ENCODE measurements around the gene ZNF423. TPM values are rescaled to one million over a fixed set of nuclear protein-coding genes. Genes with fewer than 3 reads are reported as not detected.
A peak's percentile ranks its signal among the peaks of the same experiment; 100 is the strongest.

The ZNF423 gene
- total RNA-seq, 1 experiment from 2014 or later = 11.1 TPM

DNA sequence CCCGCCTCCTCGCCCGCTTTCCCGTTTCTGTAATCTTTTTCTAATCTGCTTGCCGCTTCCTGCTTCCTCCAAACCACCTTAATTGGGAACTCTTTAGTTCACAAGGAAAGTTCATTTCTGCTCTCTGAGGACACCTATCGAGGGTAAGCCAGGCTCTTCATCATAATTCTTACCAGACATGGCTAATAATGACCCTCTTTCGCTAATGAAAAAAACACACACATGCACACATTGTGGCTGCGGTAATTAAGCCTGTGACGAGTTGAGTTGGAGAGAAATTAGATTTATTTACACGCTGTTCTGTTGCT lies 100.6 kb downstream of the ZNF423 start:
- no peak for TF ChIP-seq EZH2 (IDR thresholded peaks at IDR 0.05; ENCODE audit: borderline replicate concordance, low read depth, low read length, poor library complexity, severe bottlenecking)
- TF ChIP-seq, protein P1, sequence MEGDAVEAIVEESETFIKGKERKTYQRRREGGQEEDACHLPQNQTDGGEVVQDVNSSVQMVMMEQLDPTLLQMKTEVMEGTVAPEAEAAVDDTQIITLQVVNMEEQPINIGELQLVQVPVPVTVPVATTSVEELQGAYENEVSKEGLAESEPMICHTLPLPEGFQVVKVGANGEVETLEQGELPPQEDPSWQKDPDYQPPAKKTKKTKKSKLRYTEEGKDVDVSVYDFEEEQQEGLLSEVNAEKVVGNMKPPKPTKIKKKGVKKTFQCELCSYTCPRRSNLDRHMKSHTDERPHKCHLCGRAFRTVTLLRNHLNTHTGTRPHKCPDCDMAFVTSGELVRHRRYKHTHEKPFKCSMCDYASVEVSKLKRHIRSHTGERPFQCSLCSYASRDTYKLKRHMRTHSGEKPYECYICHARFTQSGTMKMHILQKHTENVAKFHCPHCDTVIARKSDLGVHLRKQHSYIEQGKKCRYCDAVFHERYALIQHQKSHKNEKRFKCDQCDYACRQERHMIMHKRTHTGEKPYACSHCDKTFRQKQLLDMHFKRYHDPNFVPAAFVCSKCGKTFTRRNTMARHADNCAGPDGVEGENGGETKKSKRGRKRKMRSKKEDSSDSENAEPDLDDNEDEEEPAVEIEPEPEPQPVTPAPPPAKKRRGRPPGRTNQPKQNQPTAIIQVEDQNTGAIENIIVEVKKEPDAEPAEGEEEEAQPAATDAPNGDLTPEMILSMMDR (conservative IDR thresholded peaks at IDR 0.05; ENCODE audit: low read depth, low read length) = peak; percentile 68
- DNase-seq (ENCODE audit: low spot score) = peak; percentile 86
- Histone ChIP-seq H3K9me3 (ENCODE audit: low read depth, low read length, poor library complexity, severe bottlenecking) (no peaks in the 10 kb centered on the region), H3K27ac (ENCODE audit: low read depth, low read length, poor library complexity, severe bottlenecking) (peak overlapping the region; percentile 78), H3K4me3 (ENCODE audit: low read depth, low read length, poor library complexity, severe bottlenecking) (peak overlapping the region; percentile 31), H3K27me3 (replicated peaks; ENCODE audit: insufficient read depth, low read depth, low read length, poor library complexity) (no peaks in the 10 kb centered on the region), H3K4me1 (ENCODE audit: insufficient read depth, low read length, poor library complexity, severe bottlenecking) (peaks cover 18% of the 10 kb centered on the region), H3K36me3 (ENCODE audit: insufficient read depth, low read length, poor library complexity, severe bottlenecking) (no peaks in the 10 kb centered on the region)
- ChIA-PET CTCF (interaction anchor here (1.3 kb wide), 1 partner anchor 198 kb away, joined by 6 read pairs; no protein-coding TSS in a partner anchor), POLR2A (ENCODE audit: low non-redundant PET) (no interaction called here)
- intact Hi-C loops (cut with micrococcal nuclease; ENCODE audit: unreplicated experiment) = loop anchor here (5.0 to 10.0 kb wide), 2 partner anchors 102 to 110 kb away; partner anchors contain the start of gene ZNF423
- BruUV-seq (replicated peaks) = no TSS peak

DNA sequence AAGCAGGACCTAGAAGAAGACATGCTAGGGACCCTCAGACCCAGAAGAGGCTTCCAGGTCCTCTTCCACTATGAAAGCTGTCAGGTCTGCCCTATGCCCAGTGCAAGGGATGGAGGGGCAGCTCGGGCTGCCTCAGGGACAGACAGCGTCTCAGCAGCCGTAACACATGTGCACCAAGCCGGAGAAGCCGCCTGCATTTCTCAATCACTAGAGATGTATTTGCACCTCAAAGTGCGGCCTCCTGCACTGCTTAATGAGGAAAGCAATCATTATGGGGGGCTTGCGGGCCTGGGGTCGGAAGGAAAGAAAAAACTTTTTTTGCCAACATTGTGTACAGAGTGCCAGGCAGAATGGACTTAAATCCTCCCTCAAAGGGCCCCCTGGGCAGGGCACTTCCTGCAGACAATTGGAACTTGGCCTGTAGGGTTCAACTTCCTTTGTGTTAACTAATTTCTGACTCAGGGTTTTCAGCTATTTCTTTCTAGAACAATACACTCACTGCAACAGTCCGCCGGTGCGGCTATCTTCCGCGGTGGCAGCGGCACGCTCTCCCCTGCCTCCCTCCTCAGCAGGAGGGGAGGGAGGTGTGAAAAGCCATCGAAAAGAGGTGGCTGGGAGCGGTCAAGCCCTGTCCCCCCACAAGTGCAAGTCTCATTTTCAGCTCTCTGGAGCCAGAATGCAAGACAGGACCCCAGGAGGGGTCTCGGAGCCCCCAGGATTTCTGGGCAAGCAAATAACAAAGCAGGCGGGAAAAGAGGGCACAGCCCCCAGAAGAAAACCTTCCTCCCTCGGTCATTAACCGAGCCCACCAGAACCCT lies 101.2 kb downstream of the ZNF423 start:
- POLR2A ChIA-PET (ENCODE audit: low non-redundant PET) = no interaction called here
- no TSS peak for BruUV-seq (replicated peaks)
- H3K4me3 ChIP-seq (ENCODE audit: low read depth, low read length, poor library complexity, severe bottlenecking) = peak overlapping the region; percentile 31
- no peaks in the 10 kb centered on the region for H3K9me3 ChIP-seq (ENCODE audit: low read depth, low read length, poor library complexity, severe bottlenecking)
- H3K36me3 ChIP-seq (ENCODE audit: insufficient read depth, low read length, poor library complexity, severe bottlenecking) = no peaks in the 10 kb centered on the region
- DNase-seq (ENCODE audit: low spot score) = peak; percentile 94
- CTCF ChIA-PET = interaction anchor here (1.3 kb wide), 1 partner anchor 198 kb away, joined by 6 read pairs; no protein-coding TSS in a partner anchor
- H3K27ac ChIP-seq (ENCODE audit: low read depth, low read length, poor library complexity, severe bottlenecking) = peak overlapping the region; percentile 78
- TF ChIP-seq, protein P1 (conservative IDR thresholded peaks at IDR 0.05; ENCODE audit: low read depth, low read length) = no peak
- TF ChIP-seq EZH2 (IDR thresholded peaks at IDR 0.05; ENCODE audit: borderline replicate concordance, low read depth, low read length, poor library complexity, severe bottlenecking) = no peak
- peaks cover 18% of the 10 kb centered on the region for H3K4me1 ChIP-seq (ENCODE audit: insufficient read depth, low read length, poor library complexity, severe bottlenecking)
- H3K27me3 ChIP-seq (replicated peaks; ENCODE audit: insufficient read depth, low read depth, low read length, poor library complexity) = no peaks in the 10 kb centered on the region
- intact Hi-C loops (cut with micrococcal nuclease; ENCODE audit: unreplicated experiment) = loop anchor here (1.0 to 10.0 kb wide), 4 partner anchors 52 to 197 kb away; partner anchors contain the start of gene ZNF423

DNA sequence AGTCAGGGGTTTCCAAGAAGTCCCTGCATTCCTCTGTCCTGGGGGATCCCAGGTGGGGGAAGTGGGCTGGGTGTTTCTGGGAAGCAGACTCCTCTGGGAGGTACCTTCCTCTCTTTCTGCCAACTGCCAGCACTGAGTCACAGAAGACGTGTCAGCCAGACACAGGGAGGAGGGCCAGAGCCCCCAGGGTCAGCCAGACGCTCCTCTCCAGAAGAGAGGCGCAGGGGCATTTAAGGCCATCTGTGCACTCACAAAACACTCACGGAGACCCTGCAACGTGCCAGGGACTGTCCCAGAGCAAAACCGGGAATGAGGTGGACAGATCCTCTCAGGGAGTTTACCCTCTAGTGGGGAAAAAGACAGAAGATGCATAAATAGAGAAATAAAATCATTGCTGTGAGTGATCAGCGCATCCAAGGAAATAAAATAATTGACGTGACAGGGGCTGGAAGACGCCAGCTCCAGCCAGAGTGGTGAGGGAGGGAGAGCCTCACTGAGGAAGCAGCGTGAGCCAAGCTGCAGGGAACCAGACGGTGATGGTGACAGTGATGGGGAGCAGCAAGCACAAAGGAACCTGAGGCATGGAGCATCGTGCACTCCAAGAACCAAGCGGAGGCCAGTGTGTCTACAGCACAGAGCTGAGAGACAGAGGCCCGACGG lies 105.4 kb downstream of the ZNF423 start:
- Histone ChIP-seq H3K9me3 (ENCODE audit: low read depth, low read length, poor library complexity, severe bottlenecking) (no peaks in the 10 kb centered on the region), H3K4me3 (ENCODE audit: low read depth, low read length, poor library complexity, severe bottlenecking) (no peak overlapping the region), H3K4me1 (ENCODE audit: insufficient read depth, low read length, poor library complexity, severe bottlenecking) (peaks cover 15% of the 10 kb centered on the region), H3K36me3 (ENCODE audit: insufficient read depth, low read length, poor library complexity, severe bottlenecking) (no peaks in the 10 kb centered on the region), H3K27me3 (replicated peaks; ENCODE audit: insufficient read depth, low read depth, low read length, poor library complexity) (no peaks in the 10 kb centered on the region), H3K27ac (ENCODE audit: low read depth, low read length, poor library complexity, severe bottlenecking) (no peak overlapping the region)
- TF ChIP-seq, protein P1 (conservative IDR thresholded peaks at IDR 0.05; ENCODE audit: low read depth, low read length) = no peak
- TF ChIP-seq EZH2 (IDR thresholded peaks at IDR 0.05; ENCODE audit: borderline replicate concordance, low read depth, low read length, poor library complexity, severe bottlenecking) = no peak
- POLR2A ChIA-PET (ENCODE audit: low non-redundant PET) = no interaction called here
- intact Hi-C loops (cut with micrococcal nuclease; ENCODE audit: unreplicated experiment) = loop anchor here (5.0 to 10.0 kb wide), 2 partner anchors 106 to 193 kb away; no protein-coding TSS in a partner anchor
- no peak for DNase-seq (ENCODE audit: low spot score)
- CTCF ChIA-PET = no interaction called here
- BruUV-seq (replicated peaks) = no TSS peak
